Heart left ventricle (tissue), 13 donors: ENCODE results near the gene OR10A5.

Experiments
- POLR2A ChIP-seq, 2 donors: fragments of 450-650 bp; IDR thresholded peaks; one replicate each; pipeline ENCODE4 v1.6.1; 2017; ENCODE audit warnings: antibody characterized with exemption in 2 of 2, mild to moderate bottlenecking in 2 of 2, moderate library complexity in 2 of 2
- TF ChIP-seq, protein P1 (sequence below), 12 donors: fragments of 200-600 bp; sonication (generic) in 4 of 12; IDR thresholded peaks; one replicate each; pipeline versions ENCODE4 v1.5.0 to v1.8.0; 2018 to 2022; ENCODE audit warnings: antibody characterized with exemption in 12 of 12, mild to moderate bottlenecking in 5 of 12
- donor health status: ischemic (EF 13 %, LVEDD 7.1; RV severe dilation, severe dysfunction).
- donor health status: DM: no; HTN: yes; CAD: no.
- donor health status: DM: no; HTN: no; CAD: no.
- donor health status: ischemic (EF 25% LVEDD 6.9; RV normal size, moderate dysfunction).
- donor health status: ischemic (EF 25% LVEDD 5.7; RV mildly dilated, moderate dysfunction).
- donor health status: ischemic (EF 35%, LVEDD 5.7; RV mildly dilated, moderate dysfunction).
- donor health status: nonischemic (EF 11% LVEDD 7.7; RV severe dilation, severe dysfunction).
- donor health status: DM: yes; HTN: yes; CAD: no.
- donor health status: PGD.
- donor health status: ischemic (EF 29% LVEDD 5.4; RV normal size, mild dysfunction).
- donor health status: nonischemic (EF 23%, LVEDD 6.1; RV moderate dilation, normal function).

DNA sequence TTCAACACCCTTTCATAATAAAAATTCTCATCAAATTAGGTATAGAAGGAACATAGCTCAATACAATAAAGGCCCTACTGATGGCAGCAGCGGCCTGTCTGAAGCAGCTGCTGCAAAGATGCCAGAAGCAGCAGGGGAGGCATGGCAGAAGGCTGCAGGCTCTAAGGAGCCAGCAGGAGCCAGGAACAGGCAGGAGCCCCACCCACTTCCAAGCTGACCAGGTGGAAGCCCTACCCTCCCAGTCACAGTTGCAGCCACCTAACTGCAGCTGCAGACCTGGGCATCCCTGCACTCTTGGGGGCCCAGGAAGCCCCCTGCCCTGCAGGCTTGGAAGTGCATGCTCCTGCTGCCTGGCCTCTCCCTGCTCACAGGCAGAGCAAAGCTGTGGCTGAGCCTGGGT, 27.8 kb upstream of the OR10A5 start:
- TF ChIP-seq, protein P1, sequence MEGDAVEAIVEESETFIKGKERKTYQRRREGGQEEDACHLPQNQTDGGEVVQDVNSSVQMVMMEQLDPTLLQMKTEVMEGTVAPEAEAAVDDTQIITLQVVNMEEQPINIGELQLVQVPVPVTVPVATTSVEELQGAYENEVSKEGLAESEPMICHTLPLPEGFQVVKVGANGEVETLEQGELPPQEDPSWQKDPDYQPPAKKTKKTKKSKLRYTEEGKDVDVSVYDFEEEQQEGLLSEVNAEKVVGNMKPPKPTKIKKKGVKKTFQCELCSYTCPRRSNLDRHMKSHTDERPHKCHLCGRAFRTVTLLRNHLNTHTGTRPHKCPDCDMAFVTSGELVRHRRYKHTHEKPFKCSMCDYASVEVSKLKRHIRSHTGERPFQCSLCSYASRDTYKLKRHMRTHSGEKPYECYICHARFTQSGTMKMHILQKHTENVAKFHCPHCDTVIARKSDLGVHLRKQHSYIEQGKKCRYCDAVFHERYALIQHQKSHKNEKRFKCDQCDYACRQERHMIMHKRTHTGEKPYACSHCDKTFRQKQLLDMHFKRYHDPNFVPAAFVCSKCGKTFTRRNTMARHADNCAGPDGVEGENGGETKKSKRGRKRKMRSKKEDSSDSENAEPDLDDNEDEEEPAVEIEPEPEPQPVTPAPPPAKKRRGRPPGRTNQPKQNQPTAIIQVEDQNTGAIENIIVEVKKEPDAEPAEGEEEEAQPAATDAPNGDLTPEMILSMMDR (IDR thresholded peaks at IDR 0.05) = no peak
- no peak for TF ChIP-seq POLR2A (IDR thresholded peaks at IDR 0.05)
